Endothelial cell (in vitro differentiated cells): ENCODE data around the gene MED25. TPM values are rescaled to one million over a fixed set of nuclear protein-coding genes. Genes with fewer than 3 reads are reported as not detected.

Source experiments
- DNase-seq: peaks from one replicate; pipeline ENCODE4 v3.0.0; 2021; ENCODE audit warnings: low spot score
- H3K27ac Mint-ChIP-seq: one replicate; pipeline ENCODE4 v1.8.0; 2021; ENCODE audit warnings: mixed read lengths, inconsistent platforms; ENCODE audit not compliant: unreplicated experiment
- H3K27me3 Mint-ChIP-seq: one replicate; pipeline ENCODE4 v1.8.0; 2021; ENCODE audit warnings: mild to moderate bottlenecking, moderate library complexity, mixed read lengths, inconsistent platforms; ENCODE audit not compliant: unreplicated experiment
- H3K36me3 Mint-ChIP-seq: one replicate; pipeline ENCODE4 v1.8.0; 2021; ENCODE audit warnings: mild to moderate bottlenecking, low read depth, mixed read lengths, inconsistent platforms; ENCODE audit not compliant: unreplicated experiment
- H3K4me1 Mint-ChIP-seq: one replicate; pipeline ENCODE4 v1.8.0; 2021; ENCODE audit warnings: mild to moderate bottlenecking, mixed read lengths, inconsistent platforms; ENCODE audit not compliant: unreplicated experiment
- H3K4me3 Mint-ChIP-seq: one replicate; pipeline ENCODE4 v1.8.0; 2021; ENCODE audit warnings: mild to moderate bottlenecking, mixed read lengths, inconsistent platforms; ENCODE audit not compliant: unreplicated experiment
- H3K9me3 Mint-ChIP-seq: one replicate; pipeline ENCODE4 v1.8.0; 2021; ENCODE audit warnings: mixed read lengths, inconsistent platforms; ENCODE audit not compliant: unreplicated experiment
- CTCF ChIP-seq: fragments of 200-600 bp; sonication (generic); IDR thresholded peaks from one replicate; pipeline ENCODE4 v1.5.0; 2021; ENCODE audit warnings: antibody characterized with exemption; ENCODE audit not compliant: unreplicated experiment
- total RNA-seq: library from RNA; stranded (reverse); fragmentation: NEBNext Ultra II Directional; extraction: Animal tissue kit (Norgen Biotek cat#: 25700); gene quantifications from one replicate; pipeline ENCODE4 v1.2.1, GENCODE V29; 2021; ENCODE audit not compliant: unreplicated experiment

MED25 gene
- total RNA-seq, 1 donor from 2014 or later, result 117 TPM

GRCh38 chr19:49860336-49861102 is 42.4 kb downstream of the MED25 start:
- no peak for TF ChIP-seq CTCF
- H3K4me1 Mint-ChIP-seq, result peaks cover 6% of the 10 kb centered on the region
- no peak for DNase-seq
- H3K27me3 Mint-ChIP-seq, result peaks cover 32% of the 10 kb centered on the region
- H3K4me3 Mint-ChIP-seq, result no peak overlapping the region
- H3K36me3 Mint-ChIP-seq, result peaks cover 35% of the 10 kb centered on the region
- H3K27ac Mint-ChIP-seq, result no peak overlapping the region
- no peaks in the 10 kb centered on the region for H3K9me3 Mint-ChIP-seq

GRCh38 chr19:49861107-49861506 is 43.0 kb downstream of the MED25 start:
- Mint-ChIP-seq H3K27me3 (peaks cover 32% of the 10 kb centered on the region), H3K4me3 (no peak overlapping the region), H3K9me3 (no peaks in the 10 kb centered on the region), H3K4me1 (peaks cover 12% of the 10 kb centered on the region), H3K27ac (no peak overlapping the region), H3K36me3 (peaks cover 37% of the 10 kb centered on the region)
- no peak for DNase-seq
- TF ChIP-seq CTCF, result no peak

- DNase-seq, result no peak
- Mint-ChIP-seq H3K4me3 (no peak overlapping the region), H3K27me3 (peaks cover 30% of the 10 kb centered on the region), H3K9me3 (no peaks in the 10 kb centered on the region), H3K36me3 (peaks cover 42% of the 10 kb centered on the region), H3K4me1 (peaks cover 19% of the 10 kb centered on the region), H3K27ac (no peak overlapping the region)
- no peak for TF ChIP-seq CTCF
These were observed 43.7 kb downstream of the MED25 start for GRCh38 chr19:49861541-49862378.

- no peaks in the 10 kb centered on the region for H3K9me3 Mint-ChIP-seq
- H3K4me3 Mint-ChIP-seq, result peak overlapping the region; percentile 85
- peaks cover 33% of the 10 kb centered on the region for H3K27me3 Mint-ChIP-seq
- peaks cover 19% of the 10 kb centered on the region for H3K4me1 Mint-ChIP-seq
- H3K27ac Mint-ChIP-seq, result peak overlapping the region; percentile 80
- no peak for TF ChIP-seq CTCF
- peaks cover 38% of the 10 kb centered on the region for H3K36me3 Mint-ChIP-seq
- peak; percentile 60 for DNase-seq
These were observed 44.5 kb downstream of the MED25 start for GRCh38 chr19:49862391-49863253.
